Esophagus squamous epithelium (tissue), 4 donors: ENCODE results near the gene XAGE5.

Source experiments
- CTCF ChIP-seq, 6 experiments: fragments of 450-650 bp in 4 of 6; fragments of 200-600 bp in 2 of 6; sonication (generic) in 2 of 6; IDR thresholded peaks; one replicate each; pipeline ENCODE4 v1.5.1; 2016 to 2019; ENCODE audit warnings: antibody characterized with exemption in 6 of 6, mild to moderate bottlenecking in 4 of 6, moderate library complexity in 4 of 6
- POLR2A ChIP-seq, 4 donors: fragments of 450-650 bp; IDR thresholded peaks; one replicate each; pipeline ENCODE4 v1.6.1; 2017; ENCODE audit warnings: antibody characterized with exemption in 4 of 4, mild to moderate bottlenecking in 4 of 4, moderate library complexity in 3 of 4

GRCh38 chrX:52821079-52821760 lies 10.1 kb downstream of the XAGE5 start:
- TF ChIP-seq CTCF (IDR thresholded peaks at IDR 0.05): no peak
- TF ChIP-seq POLR2A (IDR thresholded peaks at IDR 0.05): no peak
